ENCODE measurements around the gene VANGL2.

Gene VANGL2

GRCh38 chr1:160451859-160452232 lies 51.5 kb downstream of the VANGL2 start:
- TF ChIP-seq, protein P1, sequence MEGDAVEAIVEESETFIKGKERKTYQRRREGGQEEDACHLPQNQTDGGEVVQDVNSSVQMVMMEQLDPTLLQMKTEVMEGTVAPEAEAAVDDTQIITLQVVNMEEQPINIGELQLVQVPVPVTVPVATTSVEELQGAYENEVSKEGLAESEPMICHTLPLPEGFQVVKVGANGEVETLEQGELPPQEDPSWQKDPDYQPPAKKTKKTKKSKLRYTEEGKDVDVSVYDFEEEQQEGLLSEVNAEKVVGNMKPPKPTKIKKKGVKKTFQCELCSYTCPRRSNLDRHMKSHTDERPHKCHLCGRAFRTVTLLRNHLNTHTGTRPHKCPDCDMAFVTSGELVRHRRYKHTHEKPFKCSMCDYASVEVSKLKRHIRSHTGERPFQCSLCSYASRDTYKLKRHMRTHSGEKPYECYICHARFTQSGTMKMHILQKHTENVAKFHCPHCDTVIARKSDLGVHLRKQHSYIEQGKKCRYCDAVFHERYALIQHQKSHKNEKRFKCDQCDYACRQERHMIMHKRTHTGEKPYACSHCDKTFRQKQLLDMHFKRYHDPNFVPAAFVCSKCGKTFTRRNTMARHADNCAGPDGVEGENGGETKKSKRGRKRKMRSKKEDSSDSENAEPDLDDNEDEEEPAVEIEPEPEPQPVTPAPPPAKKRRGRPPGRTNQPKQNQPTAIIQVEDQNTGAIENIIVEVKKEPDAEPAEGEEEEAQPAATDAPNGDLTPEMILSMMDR (conservative IDR thresholded peaks at IDR 0.05; ENCODE audit: control insufficient read depth, insufficient read depth, low read depth, low read length) = no peak
- no peak overlapping the region for H3K4me3 ChIP-seq (ENCODE audit: control insufficient read depth, low read depth, low read length)
- DNase-seq (ENCODE audit: low read depth) = no peak

DNA sequence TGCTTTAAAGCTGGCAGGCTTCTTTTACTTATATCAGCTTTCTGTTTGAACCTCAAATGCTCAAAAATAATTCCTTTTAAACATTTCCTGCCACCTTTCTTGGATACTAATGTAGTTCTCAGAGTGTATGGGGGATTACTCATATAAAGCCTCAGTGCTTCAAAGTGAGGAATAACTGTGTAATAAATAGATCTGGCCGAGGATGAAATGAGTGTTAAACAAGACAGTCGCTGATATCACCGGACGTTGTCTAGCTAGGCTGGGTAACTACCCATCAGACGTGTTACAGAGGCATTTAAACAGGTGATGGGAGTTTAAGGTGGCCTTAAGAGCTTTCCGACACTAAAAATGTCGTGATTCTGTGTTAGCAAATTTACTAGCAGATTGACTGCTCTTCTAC lies 53.1 kb downstream of the VANGL2 start:
- H3K4me3 ChIP-seq (ENCODE audit: control insufficient read depth, low read depth, low read length) = no peak overlapping the region
- no peak for DNase-seq (ENCODE audit: low read depth)
- TF ChIP-seq, protein P1 (conservative IDR thresholded peaks at IDR 0.05; ENCODE audit: control insufficient read depth, insufficient read depth, low read depth, low read length) = no peak

DNA sequence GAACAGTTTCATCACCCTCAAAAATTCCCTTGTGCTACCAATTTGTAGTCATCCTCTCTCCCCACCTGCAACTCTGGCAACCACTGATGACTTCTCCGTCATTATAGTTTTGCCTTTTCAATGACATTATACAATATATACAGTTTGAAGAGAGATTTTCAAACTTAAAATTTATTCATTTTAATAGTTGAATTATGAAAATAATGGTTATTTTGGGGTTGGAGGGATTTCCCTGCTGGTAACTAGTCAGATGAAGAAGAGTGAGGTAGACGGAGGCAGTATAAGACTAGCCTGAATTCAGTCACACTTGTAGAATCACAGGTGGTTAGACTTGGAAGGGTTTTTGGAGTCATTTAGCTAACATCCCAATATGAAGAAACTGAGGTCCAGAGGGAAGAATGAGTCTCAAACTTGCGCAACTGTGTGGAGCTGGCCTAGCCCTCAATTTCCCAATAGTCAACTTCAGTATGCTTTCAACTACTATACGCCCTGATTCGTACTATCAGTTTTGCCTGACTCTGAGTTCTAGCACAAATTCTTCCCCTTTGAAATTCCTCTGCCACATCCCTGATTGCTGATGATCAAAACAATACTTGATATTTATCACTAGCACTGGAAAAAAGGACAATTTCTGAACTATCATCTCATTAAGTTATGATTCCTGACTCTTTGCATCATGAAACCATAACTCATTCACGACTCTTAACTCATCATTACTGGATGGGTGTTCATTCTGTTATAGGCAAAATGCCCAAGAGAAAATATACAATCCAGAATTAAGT lies 54.2 kb downstream of the VANGL2 start:
- TF ChIP-seq, protein P1 (conservative IDR thresholded peaks at IDR 0.05; ENCODE audit: control insufficient read depth, insufficient read depth, low read depth, low read length) = no peak
- DNase-seq (ENCODE audit: low read depth) = no peak
- H3K4me3 ChIP-seq (ENCODE audit: control insufficient read depth, low read depth, low read length) = no peak overlapping the region

- DNase-seq (ENCODE audit: low read depth) = no peak
- no peak overlapping the region for H3K4me3 ChIP-seq (ENCODE audit: control insufficient read depth, low read depth, low read length)
- TF ChIP-seq, protein P1 (conservative IDR thresholded peaks at IDR 0.05; ENCODE audit: control insufficient read depth, insufficient read depth, low read depth, low read length) = no peak
Measured at GRCh38 chr1:160455153-160455517, 54.8 kb downstream of the VANGL2 start.

- TF ChIP-seq, protein P1 (conservative IDR thresholded peaks at IDR 0.05; ENCODE audit: control insufficient read depth, insufficient read depth, low read depth, low read length) = no peak
- no peak overlapping the region for H3K4me3 ChIP-seq (ENCODE audit: control insufficient read depth, low read depth, low read length)
- no peak for DNase-seq (ENCODE audit: low read depth)
Measured at GRCh38 chr1:160459056-160459455, 58.7 kb downstream of the VANGL2 start.

- H3K4me3 ChIP-seq (ENCODE audit: control insufficient read depth, low read depth, low read length) = no peak overlapping the region
- DNase-seq (ENCODE audit: low read depth) = no peak
- TF ChIP-seq, protein P1 (conservative IDR thresholded peaks at IDR 0.05; ENCODE audit: control insufficient read depth, insufficient read depth, low read depth, low read length) = no peak
Measured at GRCh38 chr1:160459687-160460086, 59.3 kb downstream of the VANGL2 start.
